HepG2 (cell line): Measurements from ENCODE around the gene MIPEP. TPM values are rescaled to one million over a fixed set of nuclear protein-coding genes. Genes with fewer than 3 reads are reported as not detected.

ENCODE experiments used
- BCL3 ChIP-seq: sonication (generic); formaldehyde crosslinking; IDR thresholded peaks from 2 replicates; pipeline ENCODE4 v1.5.1; 2020; ENCODE audit warnings: mild to moderate bottlenecking, missing genetic modification reagents, moderate library complexity
- FIP1L1 ChIP-seq: fragments of 200-400 bp; formaldehyde crosslinking; IDR thresholded peaks from 2 replicates; pipeline ENCODE4 v1.6.1; 2018; ENCODE audit warnings: low read depth, mild to moderate bottlenecking, low read length, moderate library complexity, borderline replicate concordance; ENCODE audit not compliant: insufficient read depth
- FOXO1 ChIP-seq: sonication (generic); formaldehyde crosslinking; IDR thresholded peaks from 2 replicates; pipeline ENCODE4 v1.4.0; 2020; ENCODE audit warnings: missing genetic modification reagents
- HINFP ChIP-seq: sonication (generic); formaldehyde crosslinking; IDR thresholded peaks from 2 replicates; pipeline ENCODE4 v1.4.0; 2020; ENCODE audit warnings: low read depth, mild to moderate bottlenecking, missing genetic modification reagents
- HIVEP1 ChIP-seq: sonication (generic); formaldehyde crosslinking; IDR thresholded peaks from 2 replicates; pipeline ENCODE4 v1.4.0; 2020; ENCODE audit warnings: mild to moderate bottlenecking, missing genetic modification reagents
- IRF2 ChIP-seq: IDR thresholded peaks from 2 replicates; pipeline ENCODE4 v1.6.1; 2018; ENCODE audit warnings: missing genetic modification reagents, missing compliant biosample characterization
- KDM5A ChIP-seq: fragments of 200-600 bp; sonication (generic); IDR thresholded peaks from 2 replicates; pipeline ENCODE4 v1.7.0; 2018; ENCODE audit warnings: antibody characterized with exemption, mild to moderate bottlenecking, low read length, borderline replicate concordance
- NFKB2 ChIP-seq: sonication (generic); formaldehyde crosslinking; IDR thresholded peaks from 2 replicates; pipeline ENCODE4 v1.4.0; 2020; ENCODE audit warnings: missing genetic modification reagents, borderline replicate concordance
- NR2F2 ChIP-seq: IDR thresholded peaks from 2 replicates; pipeline ENCODE4 v1.6.1; 2012; ENCODE audit warnings: low read depth, inconsistent platforms, borderline replicate concordance
- PBX2 ChIP-seq: IDR thresholded peaks from 2 replicates; pipeline ENCODE4 v1.6.1; 2016; ENCODE audit warnings: control low read depth
- POGK ChIP-seq: sonication (generic); formaldehyde crosslinking; conservative IDR thresholded peaks from 2 replicates; pipeline ENCODE4 v1.8.0; 2022; ENCODE audit warnings: mild to moderate bottlenecking, moderate library complexity, missing genetic modification reagents
- PPARG ChIP-seq: conservative IDR thresholded peaks from 2 replicates; pipeline ENCODE4 v1.6.1; 2016; ENCODE audit warnings: missing biosample characterization, missing genetic modification reagents
- REPIN1 ChIP-seq: sonication (generic); formaldehyde crosslinking; IDR thresholded peaks from 2 replicates; pipeline ENCODE4 v1.8.0; 2022; ENCODE audit warnings: missing genetic modification reagents, low read depth, mild to moderate bottlenecking, borderline replicate concordance
- TRAFD1 ChIP-seq: sonication (generic); formaldehyde crosslinking; IDR thresholded peaks from 2 replicates; pipeline ENCODE4 v1.5.1; 2020; ENCODE audit warnings: missing genetic modification reagents, mild to moderate bottlenecking, borderline replicate concordance
- ZBTB38 ChIP-seq: sonication (generic); formaldehyde crosslinking; IDR thresholded peaks from 2 replicates; pipeline ENCODE4 v1.5.1; 2020; ENCODE audit warnings: mild to moderate bottlenecking, missing genetic modification reagents
- ZNF143 ChIP-seq: sonication (generic); formaldehyde crosslinking; IDR thresholded peaks from 2 replicates; pipeline ENCODE4 v1.4.0; 2020; ENCODE audit warnings: missing genetic modification reagents
- ZNF24 ChIP-seq: fragments of 450-650 bp; IDR thresholded peaks from 2 replicates; pipeline ENCODE4 v1.6.1; 2017; ENCODE audit warnings: antibody characterized with exemption, mild to moderate bottlenecking
- ZNF33A ChIP-seq: sonication (generic); formaldehyde crosslinking; IDR thresholded peaks from 2 replicates; pipeline ENCODE4 v1.5.1; 2020; ENCODE audit warnings: missing genetic modification reagents, mild to moderate bottlenecking, moderate library complexity, borderline replicate concordance
- ZNF580 ChIP-seq: IDR thresholded peaks from 2 replicates; pipeline ENCODE4 v1.6.1; 2016; ENCODE audit warnings: low read depth, borderline replicate concordance
- ZNF720 ChIP-seq: sonication (generic); formaldehyde crosslinking; IDR thresholded peaks from 2 replicates; pipeline ENCODE4 v1.4.0; 2020; ENCODE audit warnings: missing genetic modification reagents
- polyA plus RNA-seq, 8 experiments: library from polyadenylated mRNA; depleted of rRNA in 3 of 8; stranded (reverse) in 7 of 8; unstranded in 1 of 8; fragments of >200 nt; fragmentation: Illumina TruSeq in 4 of 8; extraction: Trizol in 4 of 8; gene quantifications; 2 replicates each; pipeline versions ENCODE4 v1.2.1 to v1.2.3, GENCODE V29; 2011 to 2016; ENCODE audit warnings: low read depth in 4 of 8, missing spikeins in 1 of 8, mixed read lengths in 1 of 8; ENCODE audit not compliant: insufficient read depth in 1 of 8
- total RNA-seq, 5 experiments: library from RNA; depleted of rRNA; stranded (reverse); fragments of >200 nt; fragmentation: Illumina TruSeq; extraction: Trizol; gene quantifications; 2 replicates each; pipeline ENCODE4 v1.2.3, GENCODE V29; 2016; ENCODE audit warnings: low read depth in 1 of 5

Gene MIPEP
- total and polyA plus RNA-seq, 2 of the 13 experiments (the other 11 are each of a cell fraction or from before 2014, with no cell fraction given) = 9.3 to 24.1 TPM

GRCh38 chr13:23888658-23889614, at the start of gene MIPEP (continued):
- TF ChIP-seq ZNF143 (CRISPR knock-in tag) (no peak), IRF2 (CRISPR knock-in tag) (peak; percentile 92), ZBTB38 (CRISPR knock-in tag) (peak; percentile 68; the same call in 1 of the 2 replicates), FOXO1 (CRISPR knock-in tag) (peak; percentile 69; the same call in 1 of the 2 replicates), ZNF720 (CRISPR knock-in tag) (no peak), NFKB2 (CRISPR knock-in tag) (peak; percentile 45; the same call in 1 of the 2 replicates), ZNF580 (CRISPR knock-in tag) (peak; percentile 72; the same call in 1 of the 2 replicates), KDM5A (peak; percentile 42; the same call in 1 of the 2 replicates), POGK (CRISPR knock-in tag) (peak; percentile 80), FIP1L1 (no peak), REPIN1 (CRISPR knock-in tag) (peak; percentile 85; the same call in 1 of the 2 replicates), ZNF24 (no peak), TRAFD1 (CRISPR knock-in tag) (peak; percentile 74; the same call in 1 of the 2 replicates), HIVEP1 (CRISPR knock-in tag) (no peak), NR2F2 (peak; percentile 15; the same call in 1 of the 2 replicates), PBX2 (no peak), ZNF33A (CRISPR knock-in tag) (no peak), BCL3 (CRISPR knock-in tag) (no peak), HINFP (CRISPR knock-in tag) (no peak), PPARG (CRISPR knock-in tag) (no peak; the same call in 1 of the 2 replicates)
